GM12801 (cell line): Measurements from ENCODE around the gene ST6GALNAC3.

Source experiments
- CTCF ChIP-seq: IDR thresholded peaks from one replicate; pipeline ENCODE4 v1.5.1; 2011; ENCODE audit warnings: control low read depth; ENCODE audit not compliant: insufficient read length; ENCODE audit errors: extremely low read depth

The ST6GALNAC3 gene

GRCh38 chr1:76179219-76179698 lies 104.7 kb downstream of the ST6GALNAC3 start:
- no peak for TF ChIP-seq CTCF

- TF ChIP-seq CTCF: no peak
Observed at GRCh38 chr1:76185207-76185606, 110.7 kb downstream of the ST6GALNAC3 start.

- no peak for TF ChIP-seq CTCF
Observed at GRCh38 chr1:76186554-76187170, 112.1 kb downstream of the ST6GALNAC3 start.

GRCh38 chr1:76187436-76187835 lies 112.9 kb downstream of the ST6GALNAC3 start:
- no peak for TF ChIP-seq CTCF

- no peak for TF ChIP-seq CTCF
Observed at GRCh38 chr1:76189310-76189709, 114.8 kb downstream of the ST6GALNAC3 start.

- TF ChIP-seq CTCF: no peak
Observed at GRCh38 chr1:76190749-76191424, 116.3 kb downstream of the ST6GALNAC3 start.

GRCh38 chr1:76191561-76191960 lies 117.0 kb downstream of the ST6GALNAC3 start:
- TF ChIP-seq CTCF: no peak
